GM12891 (cell line): ENCODE measurements around the gene LCLAT1.

ENCODE experiments used
- POLR2A ChIP-seq: IDR thresholded peaks from 2 replicates; pipeline ENCODE4 v1.6.1; 2011; ENCODE audit warnings: low read depth, low read length, control low read depth
- POLR2AphosphoS5 ChIP-seq: IDR thresholded peaks from 2 replicates; pipeline ENCODE4 v1.6.1; 2011; ENCODE audit warnings: low read depth, low read length, control low read depth
- SPI1 ChIP-seq: IDR thresholded peaks from 2 replicates; pipeline ENCODE4 v1.6.1; 2011; ENCODE audit warnings: low read depth, low read length, control low read depth

- TF ChIP-seq POLR2AphosphoS5 (no peak), POLR2A (no peak), SPI1 (no peak)
Observed at GRCh38 chr2:30662268-30663131, 215.5 kb downstream of the LCLAT1 start.
